ENCODE data around the gene DUSP7. TPM values are rescaled to one million over a fixed set of nuclear protein-coding genes. Genes with fewer than 3 reads are reported as not detected.

Gene DUSP7
- total RNA-seq, 1 donor from 2014 or later, result 30.3 TPM

DNA sequence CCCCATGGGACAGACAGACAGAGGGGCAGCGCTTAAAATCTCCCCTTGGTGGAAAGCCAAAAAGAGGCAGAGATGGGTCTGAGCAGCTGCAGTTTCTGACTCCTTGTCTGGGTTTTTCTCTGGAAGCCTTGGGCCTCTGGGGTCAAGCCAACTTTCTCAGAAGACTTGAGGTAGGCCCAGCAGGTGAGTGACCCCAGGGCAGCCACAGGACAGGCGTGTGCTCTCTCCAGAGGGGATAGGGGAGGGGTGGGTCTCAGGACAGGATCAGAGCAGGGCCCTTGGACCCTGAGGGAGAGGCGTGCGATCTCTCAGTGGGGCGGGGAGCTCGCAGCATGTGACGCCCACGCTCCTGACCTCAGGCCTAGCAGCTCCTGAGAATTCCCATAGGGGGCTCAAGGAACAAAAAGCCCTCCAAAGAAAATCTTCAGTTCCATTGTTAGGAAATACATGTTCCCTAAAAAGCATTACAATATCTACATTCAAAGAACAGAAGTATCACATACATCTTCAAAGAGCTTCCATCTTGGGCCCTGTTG, 34.6 kb upstream of the DUSP7 start:
- Mint-ChIP-seq H3K36me3 (ENCODE audit: low read depth) (peaks cover 11% of the 10 kb centered on the region), H3K27ac (no peak overlapping the region), H3K27me3 (ENCODE audit: low read depth) (no peaks in the 10 kb centered on the region), H3K9me3 (no peaks in the 10 kb centered on the region), H3K4me1 (ENCODE audit: low read depth) (peaks cover 19% of the 10 kb centered on the region), H3K4me3 (ENCODE audit: low read depth) (no peak overlapping the region)
- no peak for DNase-seq (ENCODE audit: low spot score)
- intact Hi-C loops (cut with micrococcal nuclease), result no loop called here

DNA sequence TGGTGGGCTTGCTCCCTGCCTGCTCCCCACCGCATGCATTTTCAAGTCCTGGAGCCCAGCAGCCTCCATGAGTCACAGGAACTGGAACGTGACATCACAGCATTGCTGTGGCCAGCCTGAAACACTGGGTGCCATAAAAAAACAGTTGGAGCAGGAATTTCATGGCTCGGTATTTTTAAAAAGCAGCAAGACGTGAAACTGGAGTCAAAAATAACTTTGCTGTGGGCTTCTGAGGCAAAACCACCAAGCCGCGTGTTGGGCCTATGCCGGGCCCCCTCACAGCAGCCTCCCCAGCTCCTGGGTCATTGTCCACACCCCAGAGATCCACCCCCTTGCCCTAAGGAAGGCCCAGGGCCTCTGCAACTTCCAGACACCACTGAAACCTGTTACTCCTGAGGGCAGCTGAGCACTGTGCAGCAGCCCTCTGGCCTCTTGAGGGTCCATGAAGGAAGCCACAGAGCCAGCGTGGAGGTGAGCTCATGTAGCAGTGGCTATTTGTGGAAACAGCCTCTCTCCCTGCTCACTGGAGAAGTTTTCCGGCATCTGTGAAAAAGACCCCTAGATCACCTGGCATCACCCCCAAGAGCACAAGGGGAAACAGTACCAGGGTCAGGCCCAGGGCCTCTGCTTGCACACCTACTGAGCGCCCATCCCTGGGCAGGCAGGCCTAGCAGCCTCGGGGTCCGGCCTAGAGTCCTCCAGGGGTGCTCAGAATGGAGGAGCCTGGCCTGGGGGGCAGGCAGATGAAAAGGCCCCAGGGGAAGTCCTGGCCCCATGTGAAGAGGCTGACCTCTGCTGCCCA, 34.0 kb upstream of the DUSP7 start:
- DNase-seq (ENCODE audit: low spot score), result no peak
- no peaks in the 10 kb centered on the region for H3K27me3 Mint-ChIP-seq (ENCODE audit: low read depth)
- no peak overlapping the region for H3K27ac Mint-ChIP-seq
- intact Hi-C loops (cut with micrococcal nuclease), result no loop called here
- H3K4me1 Mint-ChIP-seq (ENCODE audit: low read depth), result peaks cover 25% of the 10 kb centered on the region
- peaks cover 11% of the 10 kb centered on the region for H3K36me3 Mint-ChIP-seq (ENCODE audit: low read depth)
- H3K4me3 Mint-ChIP-seq (ENCODE audit: low read depth), result no peak overlapping the region
- no peaks in the 10 kb centered on the region for H3K9me3 Mint-ChIP-seq

DNA sequence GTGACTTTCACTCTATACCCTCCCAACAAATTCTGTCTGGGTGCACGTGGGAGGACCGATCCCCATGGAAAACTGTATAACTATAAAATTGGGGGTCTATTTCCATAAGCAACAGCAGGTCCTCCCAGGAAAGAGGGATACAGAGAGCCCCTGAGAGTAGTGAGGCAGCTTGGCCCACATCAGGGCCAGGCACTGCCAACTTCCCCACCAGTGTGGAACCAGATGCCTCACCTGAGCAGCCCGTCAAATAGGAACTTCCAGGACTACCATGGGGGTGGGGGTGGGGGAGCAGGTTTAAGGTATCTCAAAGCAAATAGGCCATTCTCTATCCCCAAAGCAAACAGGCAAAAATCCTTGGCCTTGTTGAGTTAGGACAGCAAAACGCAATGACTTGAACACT, 33.3 kb upstream of the DUSP7 start:
- intact Hi-C loops (cut with micrococcal nuclease), result no loop called here
- DNase-seq (ENCODE audit: low spot score), result no peak

DNA sequence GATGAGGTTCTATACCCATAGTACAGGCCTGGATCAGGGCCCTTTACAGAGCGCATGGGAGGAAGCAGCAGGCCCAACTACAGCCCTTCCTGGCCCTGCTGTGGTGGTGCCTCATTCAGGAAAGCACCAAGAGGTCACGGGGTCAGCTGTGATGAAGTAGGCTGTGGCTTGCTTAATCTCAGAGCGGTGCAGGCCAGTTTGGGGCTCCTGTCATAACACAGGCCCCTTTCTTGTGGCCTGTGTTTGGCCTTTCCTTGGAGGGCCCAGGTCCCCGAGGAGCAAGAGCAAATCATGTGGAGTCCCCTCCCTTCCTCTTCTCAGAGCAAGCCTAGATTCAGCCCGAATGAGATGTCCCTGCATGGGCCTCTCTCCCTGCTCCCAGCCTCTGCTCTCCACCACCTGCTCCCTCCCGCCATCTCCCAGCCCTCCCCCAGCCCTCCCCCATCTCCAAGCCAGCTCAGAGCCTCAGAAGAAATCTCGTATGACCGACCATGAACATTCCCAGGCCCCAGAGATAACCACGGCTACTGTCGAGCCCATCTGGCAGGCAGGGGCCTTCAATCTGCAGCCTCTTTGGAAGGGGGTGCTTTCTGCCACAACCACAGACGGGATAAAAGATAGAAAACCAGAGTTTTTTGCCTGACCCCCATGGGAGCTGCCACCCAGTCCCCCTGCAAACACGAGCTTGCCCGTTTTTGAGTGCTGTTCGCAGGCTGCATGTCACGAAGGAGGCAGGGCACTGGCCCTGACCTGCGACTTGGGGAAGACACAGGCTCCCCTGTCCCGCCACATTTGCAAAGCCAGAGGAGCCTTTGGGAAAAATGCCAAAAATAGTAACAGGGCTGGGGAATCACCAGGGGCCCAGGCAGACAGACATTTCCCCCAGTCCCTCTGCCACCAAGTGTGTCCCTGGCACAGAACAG, 32.3 kb upstream of the DUSP7 start:
- intact Hi-C loops (cut with micrococcal nuclease), result no loop called here
- peaks cover 11% of the 10 kb centered on the region for H3K36me3 Mint-ChIP-seq (ENCODE audit: low read depth)
- H3K9me3 Mint-ChIP-seq, result no peaks in the 10 kb centered on the region
- H3K27me3 Mint-ChIP-seq (ENCODE audit: low read depth), result no peaks in the 10 kb centered on the region
- peaks cover 25% of the 10 kb centered on the region for H3K4me1 Mint-ChIP-seq (ENCODE audit: low read depth)
- no peak for DNase-seq (ENCODE audit: low spot score)
- peak overlapping the region; percentile 17 for H3K27ac Mint-ChIP-seq
- no peak overlapping the region for H3K4me3 Mint-ChIP-seq (ENCODE audit: low read depth)

More for the DNA sequence above, 33.3 kb upstream of the DUSP7 start:
- H3K27me3 Mint-ChIP-seq (ENCODE audit: low read depth), result no peaks in the 10 kb centered on the region
- peaks cover 25% of the 10 kb centered on the region for H3K4me1 Mint-ChIP-seq (ENCODE audit: low read depth)
- H3K9me3 Mint-ChIP-seq, result no peaks in the 10 kb centered on the region
- peaks cover 11% of the 10 kb centered on the region for H3K36me3 Mint-ChIP-seq (ENCODE audit: low read depth)
- no peak overlapping the region for H3K4me3 Mint-ChIP-seq (ENCODE audit: low read depth)
- H3K27ac Mint-ChIP-seq, result no peak overlapping the region

- no peak for DNase-seq (ENCODE audit: low spot score)
- H3K4me1 Mint-ChIP-seq (ENCODE audit: low read depth), result peaks cover 25% of the 10 kb centered on the region
- no peaks in the 10 kb centered on the region for H3K9me3 Mint-ChIP-seq
- no peaks in the 10 kb centered on the region for H3K27me3 Mint-ChIP-seq (ENCODE audit: low read depth)
- intact Hi-C loops (cut with micrococcal nuclease), result loop anchor here (2.0 kb wide), 1 partner anchor 31 kb away; the partner anchor contains the start of gene DUSP7
- peak overlapping the region; percentile 84 for H3K27ac Mint-ChIP-seq
- H3K4me3 Mint-ChIP-seq (ENCODE audit: low read depth), result no peak overlapping the region
- H3K36me3 Mint-ChIP-seq (ENCODE audit: low read depth), result peaks cover 9% of the 10 kb centered on the region
These were observed 31.4 kb upstream of the DUSP7 start for GRCh38 chr3:52087731-52088130.

DNA sequence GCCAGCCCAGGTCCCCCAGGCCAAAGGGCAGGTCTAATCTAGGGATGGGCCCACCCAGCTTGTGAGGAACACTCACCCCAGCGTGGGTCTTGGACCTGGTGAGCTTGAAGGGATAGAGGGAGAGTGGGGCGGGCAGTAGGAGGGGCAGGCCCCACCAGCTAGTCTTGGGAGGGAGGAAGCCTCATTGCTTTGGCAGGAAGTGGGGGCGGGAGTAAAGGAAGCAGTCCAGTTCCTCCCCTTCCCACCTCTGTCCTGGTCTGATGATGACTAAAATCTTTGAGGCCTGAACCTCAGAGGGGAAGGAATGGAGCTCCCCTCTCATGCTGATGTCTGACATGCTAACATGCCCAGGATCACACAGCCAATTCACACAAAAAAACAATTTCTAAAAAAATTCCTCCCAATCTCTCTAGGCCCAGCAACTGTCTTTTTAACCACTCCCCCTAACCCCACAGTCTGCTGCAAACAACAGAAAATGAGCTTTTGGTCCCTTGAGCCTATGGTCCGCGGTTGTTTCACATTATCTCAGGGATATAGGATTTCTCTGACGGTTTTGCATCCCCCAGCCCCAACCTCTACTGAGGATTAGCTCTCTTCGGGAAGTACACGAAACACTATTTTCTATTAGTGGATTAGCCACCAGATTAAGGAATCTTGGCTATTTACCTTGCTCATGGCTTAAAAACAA, 30.7 kb upstream of the DUSP7 start:
- intact Hi-C loops (cut with micrococcal nuclease), result loop anchor here (2.0 kb wide), 1 partner anchor 30 kb away; the partner anchor contains the start of gene DUSP7

DNA sequence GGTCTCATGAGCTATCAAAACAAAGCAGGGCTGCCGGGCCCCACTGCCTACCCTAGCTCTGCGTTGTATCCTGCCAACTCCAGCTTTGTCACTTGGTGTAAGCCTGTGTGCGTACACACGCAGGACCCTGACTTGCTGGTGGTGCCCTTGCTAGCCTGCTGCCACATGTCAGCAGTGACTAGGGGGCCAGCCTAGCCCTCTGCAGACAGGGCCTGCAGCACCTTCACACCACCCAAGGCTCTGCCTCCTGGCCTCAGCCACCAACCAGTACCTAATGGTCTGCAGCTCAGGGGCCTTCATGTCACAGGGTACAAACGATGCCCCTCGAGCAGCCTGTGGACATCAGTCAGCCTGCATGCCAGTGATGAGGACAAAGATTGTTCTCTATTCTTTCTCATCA, 30.1 kb upstream of the DUSP7 start:
- H3K4me3 Mint-ChIP-seq (ENCODE audit: low read depth), result no peak overlapping the region
- no peak for DNase-seq (ENCODE audit: low spot score)
- intact Hi-C loops (cut with micrococcal nuclease), result loop anchor here (2.0 kb wide), 1 partner anchor 30 kb away; the partner anchor contains the start of gene DUSP7
- H3K4me1 Mint-ChIP-seq (ENCODE audit: low read depth), result peaks cover 25% of the 10 kb centered on the region
- peak overlapping the region; percentile 84 for H3K27ac Mint-ChIP-seq
- no peaks in the 10 kb centered on the region for H3K9me3 Mint-ChIP-seq
- H3K27me3 Mint-ChIP-seq (ENCODE audit: low read depth), result no peaks in the 10 kb centered on the region
- peaks cover 5% of the 10 kb centered on the region for H3K36me3 Mint-ChIP-seq (ENCODE audit: low read depth)

More for the DNA sequence above, 30.7 kb upstream of the DUSP7 start:
- Mint-ChIP-seq H3K36me3 (ENCODE audit: low read depth) (peaks cover 9% of the 10 kb centered on the region), H3K27me3 (ENCODE audit: low read depth) (no peaks in the 10 kb centered on the region), H3K9me3 (no peaks in the 10 kb centered on the region), H3K4me3 (ENCODE audit: low read depth) (no peak overlapping the region), H3K4me1 (ENCODE audit: low read depth) (peaks cover 25% of the 10 kb centered on the region), H3K27ac (peak overlapping the region; percentile 84)
- no peak for DNase-seq (ENCODE audit: low spot score)

DNA sequence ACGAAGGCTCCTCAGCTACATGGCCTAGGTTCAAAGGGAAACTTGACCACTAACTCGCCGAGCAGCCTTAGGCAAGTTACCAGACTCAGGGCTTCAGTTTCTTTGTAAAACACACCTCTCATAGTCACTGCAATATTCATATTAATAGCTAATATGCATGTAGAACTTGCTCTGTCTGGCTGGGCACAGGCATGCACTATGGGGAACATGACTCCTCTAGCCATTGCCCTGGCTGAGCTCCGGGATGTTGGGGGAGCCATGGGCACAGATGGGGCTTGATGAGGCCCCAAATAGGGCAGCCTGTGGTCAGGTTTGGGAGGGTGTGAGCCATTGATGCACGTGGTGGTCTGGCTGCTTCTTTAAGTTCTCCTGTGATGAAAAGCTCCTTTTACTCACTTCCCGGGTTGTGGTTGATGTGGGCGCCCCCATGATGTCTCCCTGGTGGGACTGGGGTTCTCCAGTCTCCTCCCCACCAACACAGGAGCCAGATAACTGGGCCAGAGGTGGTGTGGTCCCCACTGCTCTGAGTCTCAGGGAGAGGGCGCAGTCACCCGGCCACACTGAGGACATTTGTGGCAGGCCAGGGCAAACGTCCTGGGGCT, 29.4 kb upstream of the DUSP7 start:
- Mint-ChIP-seq H3K27ac (peak overlapping the region; percentile 84), H3K36me3 (ENCODE audit: low read depth) (peaks cover 4% of the 10 kb centered on the region), H3K27me3 (ENCODE audit: low read depth) (no peaks in the 10 kb centered on the region), H3K4me1 (ENCODE audit: low read depth) (peaks cover 25% of the 10 kb centered on the region), H3K9me3 (no peaks in the 10 kb centered on the region), H3K4me3 (ENCODE audit: low read depth) (no peak overlapping the region)
- intact Hi-C loops (cut with micrococcal nuclease), result loop anchor here (2.0 kb wide), 1 partner anchor 29 kb away; the partner anchor contains the start of gene DUSP7
- DNase-seq (ENCODE audit: low spot score), result no peak

- Mint-ChIP-seq H3K4me3 (ENCODE audit: low read depth) (no peak overlapping the region), H3K9me3 (no peaks in the 10 kb centered on the region), H3K27me3 (ENCODE audit: low read depth) (no peaks in the 10 kb centered on the region), H3K4me1 (ENCODE audit: low read depth) (peaks cover 25% of the 10 kb centered on the region), H3K27ac (peak overlapping the region; percentile 14), H3K36me3 (ENCODE audit: low read depth) (peaks cover 4% of the 10 kb centered on the region)
- no peak for DNase-seq (ENCODE audit: low spot score)
- intact Hi-C loops (cut with micrococcal nuclease), result no loop called here
These were observed 28.7 kb upstream of the DUSP7 start for GRCh38 chr3:52084954-52085680.

DNA sequence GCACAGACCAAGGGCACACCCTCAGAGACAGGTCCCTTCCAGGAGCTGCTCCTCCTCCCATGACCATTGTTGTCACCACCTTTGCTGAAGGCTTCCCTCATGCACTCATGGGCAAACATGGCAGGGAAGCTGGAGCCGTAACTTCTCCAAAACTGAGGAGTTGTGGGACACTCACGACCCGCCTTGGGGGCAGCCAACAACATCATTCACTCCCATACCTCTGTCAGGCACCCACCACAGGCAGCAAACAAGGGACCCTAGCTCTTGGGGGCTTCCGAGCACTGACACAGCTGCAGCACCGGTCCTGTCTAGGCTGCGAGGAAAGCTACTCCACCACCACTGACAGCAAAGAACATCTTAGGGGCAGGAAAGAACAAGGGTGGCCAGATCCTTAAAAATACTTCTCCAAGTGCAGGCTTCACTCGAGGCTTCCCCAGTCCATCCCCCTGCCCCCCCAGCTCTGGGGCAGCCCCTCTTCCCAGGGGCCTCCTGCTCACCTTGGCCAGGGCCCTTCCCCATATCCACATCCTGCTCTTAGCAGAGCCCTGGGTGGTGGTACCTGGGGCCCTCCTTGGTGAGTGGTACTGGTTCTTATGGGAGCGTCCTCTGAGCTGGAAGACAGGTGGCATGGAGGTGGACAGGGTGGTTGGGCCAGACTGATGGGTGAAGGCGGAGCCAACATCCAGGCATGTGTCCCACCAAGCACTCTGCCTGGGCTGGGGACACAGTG, 28.0 kb upstream of the DUSP7 start:
- Mint-ChIP-seq H3K36me3 (ENCODE audit: low read depth) (peaks cover 4% of the 10 kb centered on the region), H3K27ac (peak overlapping the region; percentile 17), H3K4me1 (ENCODE audit: low read depth) (peaks cover 25% of the 10 kb centered on the region), H3K4me3 (ENCODE audit: low read depth) (no peak overlapping the region), H3K27me3 (ENCODE audit: low read depth) (no peaks in the 10 kb centered on the region), H3K9me3 (no peaks in the 10 kb centered on the region)
- intact Hi-C loops (cut with micrococcal nuclease), result no loop called here
- DNase-seq (ENCODE audit: low spot score), result no peak

DNA sequence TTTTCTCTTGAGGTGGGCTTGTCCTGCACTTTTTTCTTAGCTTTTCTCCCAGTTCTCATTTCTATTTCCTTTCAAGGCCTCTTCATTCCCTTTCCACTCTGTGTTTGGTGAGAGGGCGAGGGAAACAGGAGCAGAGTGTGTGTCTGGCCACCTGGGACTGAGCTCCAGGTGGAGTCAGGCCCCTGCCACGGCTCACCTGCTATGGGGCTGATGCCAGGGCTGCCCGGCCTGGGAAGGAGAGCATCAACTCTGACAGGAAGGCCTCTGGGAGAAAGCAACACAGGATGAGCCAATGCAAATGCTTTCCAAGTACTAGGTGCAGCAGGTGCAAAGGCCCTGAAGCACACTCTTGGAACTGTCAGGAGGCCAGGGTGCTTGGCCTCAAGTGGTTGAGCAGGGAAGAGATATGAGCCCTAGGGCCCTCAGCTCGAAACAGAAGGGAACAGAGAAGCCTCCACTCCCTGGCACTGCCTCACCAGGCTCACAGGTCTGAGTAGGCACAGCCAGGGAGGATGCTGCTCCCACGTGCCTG, 27.3 kb upstream of the DUSP7 start:
- Mint-ChIP-seq H3K4me1 (ENCODE audit: low read depth) (peaks cover 25% of the 10 kb centered on the region), H3K4me3 (ENCODE audit: low read depth) (no peak overlapping the region), H3K9me3 (no peaks in the 10 kb centered on the region), H3K36me3 (ENCODE audit: low read depth) (peaks cover 4% of the 10 kb centered on the region), H3K27me3 (ENCODE audit: low read depth) (no peaks in the 10 kb centered on the region), H3K27ac (no peak overlapping the region)
- no peak for DNase-seq (ENCODE audit: low spot score)
- intact Hi-C loops (cut with micrococcal nuclease), result no loop called here

Data from activated T-helper 2 cell treated with anti-CD3 and anti-CD28 coated beads, Interferon-gamma antibody, Interleukin-2, Interleukin-4, amounts not matched to agents 10 μg/mL and 5 μg/mL and 100 μg/mL, durations not matched to agents 14 hours and 24 hours and 36 hours (primary cell).